CD8-positive, alpha-beta memory T cell (primary cell): ENCODE measurements around the gene NXT1. TPM values are rescaled to one million over a fixed set of nuclear protein-coding genes. Genes with fewer than 3 reads are reported as not detected.

Source experiments
- CTCF ChIA-PET: fragments of 350-600 bp; sonication (Branson Sonifier 250); formaldehyde crosslinking; loops from one replicate; lab custom pipeline; 2021; ENCODE audit warnings: antibody characterized with exemption; lab: Charles Lee
- POLR2A ChIA-PET: fragments of 350-600 bp; sonication (Branson Sonifier 250); formaldehyde crosslinking; loops from one replicate; lab custom pipeline; 2021; ENCODE audit warnings: antibody characterized with exemption; lab: Charles Lee
- DNase-seq, 5 donors: peaks; one replicate each; pipeline versions ENCODE4 v3.0.0 to v3.0.0-alpha.2; 2020 to 2022; ENCODE audit warnings: mixed read lengths in 1 of 5
- H3K27ac ChIP-seq: one replicate; pipeline ENCODE4 v1.7.0; 2013; ENCODE audit warnings: low read depth, mild to moderate bottlenecking, low read length, moderate library complexity
- H3K27me3 ChIP-seq: 2 replicates; pipeline ENCODE4 v1.7.0; 2013; ENCODE audit warnings: low read length, mild to moderate bottlenecking; ENCODE audit not compliant: insufficient read depth, poor library complexity, severe bottlenecking
- H3K36me3 ChIP-seq: 2 replicates; pipeline ENCODE4 v1.7.0; 2013; ENCODE audit warnings: mild to moderate bottlenecking, low read length, moderate library complexity; ENCODE audit not compliant: insufficient read depth
- H3K4me1 ChIP-seq: 2 replicates; pipeline ENCODE4 v1.7.0; 2013; ENCODE audit warnings: mild to moderate bottlenecking, low read length, moderate library complexity; ENCODE audit not compliant: insufficient read depth
- H3K4me3 ChIP-seq: 2 replicates; pipeline ENCODE4 v1.7.0; 2013; ENCODE audit warnings: mild to moderate bottlenecking, low read length
- H3K9me3 ChIP-seq: 2 replicates; pipeline ENCODE4 v1.7.0; 2013; ENCODE audit warnings: mild to moderate bottlenecking, low read length
- H3K27ac Mint-ChIP-seq, 8 donors: one replicate each; pipeline ENCODE4 v1.8.0; 2020 to 2021; ENCODE audit warnings: mixed read lengths in 8 of 8, mild to moderate bottlenecking in 6 of 8, inconsistent platforms in 3 of 8, moderate library complexity in 3 of 8
- H3K27me3 Mint-ChIP-seq, 2 donors: one replicate each; pipeline ENCODE4 v1.8.0; 2020 to 2021; ENCODE audit warnings: mixed read lengths in 2 of 2, mild to moderate bottlenecking in 1 of 2, moderate library complexity in 1 of 2
- H3K36me3 Mint-ChIP-seq, 3 donors: one replicate each; pipeline ENCODE4 v1.8.0; 2020 to 2021; ENCODE audit warnings: mixed read lengths in 3 of 3, inconsistent platforms in 1 of 3, mild to moderate bottlenecking in 1 of 3
- H3K4me1 Mint-ChIP-seq, 3 donors: one replicate each; pipeline ENCODE4 v1.8.0; 2020 to 2021; ENCODE audit warnings: mixed read lengths in 3 of 3, inconsistent platforms in 1 of 3, mild to moderate bottlenecking in 1 of 3
- H3K4me3 Mint-ChIP-seq, 7 donors: one replicate each; pipeline ENCODE4 v1.8.0; 2020 to 2021; ENCODE audit warnings: mixed read lengths in 7 of 7, mild to moderate bottlenecking in 6 of 7, moderate library complexity in 4 of 7, inconsistent platforms in 2 of 7
- H3K9me3 Mint-ChIP-seq, 5 donors: one replicate each; pipeline ENCODE4 v1.8.0; 2020 to 2022; ENCODE audit warnings: mixed read lengths in 5 of 5, mild to moderate bottlenecking in 3 of 5, moderate library complexity in 2 of 5, inconsistent platforms in 1 of 5
- polyA plus RNA-seq: library from polyadenylated mRNA; unstranded; fragments of 300-500 nt; fragmentation: Illumina TruSeq; gene quantifications from one replicate; pipeline ENCODE4 v1.2.3, GENCODE V29; 2021
- total RNA-seq, 2 experiments: library from RNA; stranded (reverse); gene quantifications; one replicate each; pipeline ENCODE4 v1.2.3, GENCODE V29; 2021

Gene NXT1
- total and polyA plus RNA-seq, 3 experiments from 2014 or later: 48.9 to 65.0 (median 52.9) TPM

GRCh38 chr20:23361476-23362391 lies 11.1 kb downstream of the NXT1 start, which contains the start of gene GZF1:
TSS of gene GZF1 (plus strand) at chr20:23362182. CDS start at chr20:23364384, 2,202 bp downstream.
- H3K4me1 Mint-ChIP-seq: peaks cover 56 to 72% (median 64%) of the 10 kb centered on the region in 3 donors
- ChIA-PET POLR2A (interaction anchor here (0.9 to 1.6 kb wide), 2 partner anchors 9 to 11 kb away, joined by 3 to 23 read pairs; partner anchors contain the start of gene NXT1), CTCF (interaction anchor here (1.3 to 3.6 kb wide), 3 partner anchors 12 to 59 kb away, joined by 7 to 12 read pairs (median 11); partner anchors contain the start of genes NAPB and NXT1)
- no peaks in the 10 kb centered on the region for H3K9me3 ChIP-seq
- H3K27me3 Mint-ChIP-seq: peaks cover 0 to 6% of the 10 kb centered on the region in 2 donors
- peak within 1 kb of the TSS; percentile 91 for H3K27ac ChIP-seq
- DNase-seq: peak; percentile 97 to 98 (median 98)
- H3K27ac Mint-ChIP-seq: peak within 1 kb of the TSS; percentile 97 to 100 (median 98)
- peaks cover 7 to 27% (median 7%) of the 10 kb centered on the region in 3 donors for H3K36me3 Mint-ChIP-seq
- H3K4me3 Mint-ChIP-seq: peak within 1 kb of the TSS; percentile 90 to 99 (median 96)
- H3K36me3 ChIP-seq: peaks cover 1% of the 10 kb centered on the region
- H3K9me3 Mint-ChIP-seq: peaks cover 0 to 3% (median 0%) of the 10 kb centered on the region in 5 donors
- H3K4me1 ChIP-seq: peaks cover 49% of the 10 kb centered on the region
- no peaks in the 10 kb centered on the region for H3K27me3 ChIP-seq
- H3K4me3 ChIP-seq: peak within 1 kb of the TSS; percentile 58

- H3K9me3 ChIP-seq: no peaks in the 10 kb centered on the region
- Mint-ChIP-seq H3K27ac (peak overlapping the region; percentile 97 to 100 (median 98)), H3K27me3 (peaks cover 0 to 6% of the 10 kb centered on the region in 2 donors), H3K36me3 (peaks cover 7 to 32% (median 7%) of the 10 kb centered on the region in 3 donors), H3K4me3 (peak overlapping the region; percentile 90 to 99 (median 96)), H3K9me3 (peaks cover 0 to 3% (median 0%) of the 10 kb centered on the region in 5 donors), H3K4me1 (peaks cover 59 to 73% (median 64%) of the 10 kb centered on the region in 3 donors)
- H3K4me1 ChIP-seq: peaks cover 55% of the 10 kb centered on the region
- H3K36me3 ChIP-seq: peaks cover 8% of the 10 kb centered on the region
- no peaks in the 10 kb centered on the region for H3K27me3 ChIP-seq
- peak overlapping the region; percentile 58 for H3K4me3 ChIP-seq
- DNase-seq: peak in 4 of 5 donors; percentile 23 to 67 (median 39)
- CTCF ChIA-PET: interaction anchor here (2.2 to 3.6 kb wide), 2 partner anchors 13 to 58 kb away, joined by 7 to 11 read pairs; partner anchors contain the start of genes NAPB and NXT1
- H3K27ac ChIP-seq: peak overlapping the region; percentile 91
- POLR2A ChIA-PET: interaction anchor here (0.6 to 1.6 kb wide), 2 partner anchors 12 kb away, joined by 3 to 23 read pairs; partner anchors contain the start of gene NXT1
These were observed 12.0 kb downstream of the NXT1 start for GRCh38 chr20:23362392-23363256.

- Mint-ChIP-seq H3K27ac (peak overlapping the region; percentile 87 to 100 (median 98)), H3K4me3 (peak overlapping the region; percentile 90 to 99 (median 96)), H3K27me3 (peaks cover 0 to 2% of the 10 kb centered on the region in 2 donors), H3K36me3 (peaks cover 7 to 33% (median 7%) of the 10 kb centered on the region in 3 donors), H3K9me3 (no peaks in the 10 kb centered on the region), H3K4me1 (peaks cover 57 to 73% (median 62%) of the 10 kb centered on the region in 3 donors)
- CTCF ChIA-PET: interaction anchor here (2.2 to 3.6 kb wide), 2 partner anchors 13 to 57 kb away, joined by 7 to 11 read pairs; partner anchors contain the start of genes NAPB and NXT1
- Histone ChIP-seq H3K9me3 (no peaks in the 10 kb centered on the region), H3K4me1 (peaks cover 58% of the 10 kb centered on the region), H3K4me3 (peak overlapping the region; percentile 58), H3K36me3 (peaks cover 8% of the 10 kb centered on the region), H3K27ac (peak overlapping the region; percentile 91), H3K27me3 (no peaks in the 10 kb centered on the region)
- DNase-seq: no peak
- POLR2A ChIA-PET: interaction anchor here (0.6 kb wide), 1 partner anchor 13 kb away, joined by 3 read pairs; the partner anchor contains the start of gene NXT1
These were observed 12.7 kb downstream of the NXT1 start for GRCh38 chr20:23363257-23363649.

GRCh38 chr20:23365390-23366165 lies 15.0 kb downstream of the NXT1 start:
- H3K9me3 Mint-ChIP-seq: no peaks in the 10 kb centered on the region
- peak overlapping the region in 7 of 8 donors; percentile 47 to 100 (median 90) for H3K27ac Mint-ChIP-seq
- Histone ChIP-seq H3K4me3 (no peak overlapping the region), H3K27ac (no peak overlapping the region), H3K27me3 (no peaks in the 10 kb centered on the region), H3K9me3 (no peaks in the 10 kb centered on the region), H3K4me1 (peaks cover 53% of the 10 kb centered on the region), H3K36me3 (peaks cover 12% of the 10 kb centered on the region)
- H3K27me3 Mint-ChIP-seq: peaks cover 0 to 2% of the 10 kb centered on the region in 2 donors
- H3K4me3 Mint-ChIP-seq: peak overlapping the region in 6 of 7 donors; percentile 0 to 63 (median 30)
- peaks cover 7 to 55% (median 17%) of the 10 kb centered on the region in 3 donors for H3K36me3 Mint-ChIP-seq
- no peak for DNase-seq
- ChIA-PET CTCF (no interaction called here), POLR2A (no interaction called here)
- H3K4me1 Mint-ChIP-seq: peaks cover 49 to 61% (median 54%) of the 10 kb centered on the region in 3 donors

- peaks cover 43 to 53% (median 47%) of the 10 kb centered on the region in 3 donors for H3K4me1 Mint-ChIP-seq
- ChIA-PET POLR2A (no interaction called here), CTCF (no interaction called here)
- DNase-seq: peak in 1 of 5 donors; percentile 22
- Histone ChIP-seq H3K4me3 (no peak overlapping the region), H3K27me3 (no peaks in the 10 kb centered on the region), H3K27ac (no peak overlapping the region), H3K9me3 (no peaks in the 10 kb centered on the region), H3K36me3 (peaks cover 13% of the 10 kb centered on the region), H3K4me1 (peaks cover 45% of the 10 kb centered on the region)
- H3K9me3 Mint-ChIP-seq: no peaks in the 10 kb centered on the region
- H3K27ac Mint-ChIP-seq: peak overlapping the region; percentile 40 to 92 (median 76)
- peaks cover 0 to 2% of the 10 kb centered on the region in 2 donors for H3K27me3 Mint-ChIP-seq
- H3K4me3 Mint-ChIP-seq: peak overlapping the region in 6 of 7 donors; percentile 13 to 63 (median 44)
- peaks cover 7 to 63% (median 22%) of the 10 kb centered on the region in 3 donors for H3K36me3 Mint-ChIP-seq
These were observed 15.8 kb downstream of the NXT1 start for GRCh38 chr20:23366384-23366783.

GRCh38 chr20:23367770-23368169 lies 17.2 kb downstream of the NXT1 start:
- Mint-ChIP-seq H3K4me1 (peaks cover 40 to 52% (median 46%) of the 10 kb centered on the region in 3 donors), H3K4me3 (no peak overlapping the region), H3K27me3 (no peaks in the 10 kb centered on the region), H3K9me3 (no peaks in the 10 kb centered on the region), H3K36me3 (peaks cover 7 to 72% (median 25%) of the 10 kb centered on the region in 3 donors), H3K27ac (peak overlapping the region in 4 of 8 donors; percentile 35 to 80 (median 56))
- Histone ChIP-seq H3K27ac (no peak overlapping the region), H3K4me3 (no peak overlapping the region), H3K4me1 (peaks cover 43% of the 10 kb centered on the region), H3K36me3 (peaks cover 16% of the 10 kb centered on the region), H3K9me3 (no peaks in the 10 kb centered on the region), H3K27me3 (no peaks in the 10 kb centered on the region)
- POLR2A ChIA-PET: no interaction called here
- CTCF ChIA-PET: no interaction called here
- DNase-seq: no peak
